Mesothelial cell of epicardium (in vitro differentiated cells): ENCODE results near the gene MAGI3. TPM values are rescaled to one million over a fixed set of nuclear protein-coding genes. Genes with fewer than 3 reads are reported as not detected.

Experiments used
- DNase-seq, 2 experiments: peaks; one replicate each; pipeline ENCODE4 v3.0.0; 2021; ENCODE audit warnings: low spot score in 2 of 2; ENCODE audit not compliant: unreplicated experiment in 2 of 2
- H3K27ac Mint-ChIP-seq: 2 replicates; pipeline ENCODE4 v1.8.0; 2021; ENCODE audit warnings: mixed read lengths
- H3K27me3 Mint-ChIP-seq: 2 replicates; pipeline ENCODE4 v1.8.0; 2021; ENCODE audit warnings: low read depth, mixed read lengths
- H3K36me3 Mint-ChIP-seq: 2 replicates; pipeline ENCODE4 v1.8.0; 2021; ENCODE audit warnings: mixed read lengths
- H3K4me1 Mint-ChIP-seq: 2 replicates; pipeline ENCODE4 v1.8.0; 2021; ENCODE audit warnings: mixed read lengths
- H3K4me3 Mint-ChIP-seq: 2 replicates; pipeline ENCODE4 v1.8.0; 2021; ENCODE audit warnings: mild to moderate bottlenecking, moderate library complexity, mixed read lengths
- H3K9me3 Mint-ChIP-seq: 2 replicates; pipeline ENCODE4 v1.8.0; 2021; ENCODE audit warnings: mixed read lengths
- CTCF ChIP-seq: fragments of 200-600 bp; sonication (generic); IDR thresholded peaks from one replicate; pipeline ENCODE4 v1.5.0; 2021; ENCODE audit warnings: antibody characterized with exemption; ENCODE audit not compliant: unreplicated experiment
- total RNA-seq: library from RNA; stranded (reverse); gene quantifications from 3 replicates; pipeline ENCODE4 v1.2.1, GENCODE V29; 2021

MAGI3 gene
- total RNA-seq, 1 donor from 2014 or later, result 28.7 TPM

GRCh38 chr1:113437554-113438341 is 47.4 kb downstream of the MAGI3 start:
- H3K27me3 Mint-ChIP-seq, result no peaks in the 10 kb centered on the region

GRCh38 chr1:113438505-113439276 is 48.4 kb downstream of the MAGI3 start:
- Mint-ChIP-seq H3K27ac (no peak overlapping the region), H3K27me3 (no peaks in the 10 kb centered on the region), H3K4me3 (no peak overlapping the region), H3K4me1 (no peaks in the 10 kb centered on the region), H3K36me3 (no peaks in the 10 kb centered on the region), H3K9me3 (peaks cover under 1% of the 10 kb centered on the region)
- no peak for TF ChIP-seq CTCF
- no peak for DNase-seq

More at GRCh38 chr1:113437554-113438341, 47.4 kb downstream of the MAGI3 start:
- H3K27ac Mint-ChIP-seq, result no peak overlapping the region
- DNase-seq, result no peak
- H3K4me3 Mint-ChIP-seq, result no peak overlapping the region
- H3K9me3 Mint-ChIP-seq, result no peaks in the 10 kb centered on the region
- H3K4me1 Mint-ChIP-seq, result no peaks in the 10 kb centered on the region
- no peaks in the 10 kb centered on the region for H3K36me3 Mint-ChIP-seq
- no peak for TF ChIP-seq CTCF

- no peak for TF ChIP-seq CTCF
- Mint-ChIP-seq H3K36me3 (peaks cover 5% of the 10 kb centered on the region), H3K27ac (no peak overlapping the region), H3K4me3 (no peak overlapping the region), H3K4me1 (no peaks in the 10 kb centered on the region), H3K9me3 (peaks cover 6% of the 10 kb centered on the region), H3K27me3 (no peaks in the 10 kb centered on the region)
- DNase-seq, result no peak
Observed at GRCh38 chr1:113439277-113439670, 49.0 kb downstream of the MAGI3 start.

- H3K4me3 Mint-ChIP-seq, result no peak overlapping the region
- no peaks in the 10 kb centered on the region for H3K4me1 Mint-ChIP-seq
- TF ChIP-seq CTCF, result no peak
- peaks cover 27% of the 10 kb centered on the region for H3K9me3 Mint-ChIP-seq
- H3K27me3 Mint-ChIP-seq, result no peaks in the 10 kb centered on the region
- no peak for DNase-seq
- no peak overlapping the region for H3K27ac Mint-ChIP-seq
- peaks cover 15% of the 10 kb centered on the region for H3K36me3 Mint-ChIP-seq
Observed at GRCh38 chr1:113442131-113442530, 51.8 kb downstream of the MAGI3 start.

- no peaks in the 10 kb centered on the region for H3K4me1 Mint-ChIP-seq
- H3K27me3 Mint-ChIP-seq, result no peaks in the 10 kb centered on the region
- no peak overlapping the region for H3K27ac Mint-ChIP-seq
- no peak overlapping the region for H3K4me3 Mint-ChIP-seq
- no peak for DNase-seq
- peaks cover 34% of the 10 kb centered on the region for H3K9me3 Mint-ChIP-seq
- TF ChIP-seq CTCF, result no peak
- H3K36me3 Mint-ChIP-seq, result peaks cover 15% of the 10 kb centered on the region
Observed at GRCh38 chr1:113444857-113445256, 54.5 kb downstream of the MAGI3 start.
